ENCODE results near the gene PRPF4. TPM values are rescaled to one million over a fixed set of nuclear protein-coding genes. Genes with fewer than 3 reads are reported as not detected.

The PRPF4 gene
- total RNA-seq, 1 donor from 2014 or later: 11.8 TPM

- Histone ChIP-seq H3K27ac (no peak overlapping the region), H3K4me1 (no peaks in the 10 kb centered on the region), H3K27me3 (no peaks in the 10 kb centered on the region), H3K9me3 (no peaks in the 10 kb centered on the region), H3K36me3 (peaks cover 0 to 6% of the 10 kb centered on the region in 2 donors), H3K4me3 (no peak overlapping the region)
- no peak for DNase-seq (ENCODE audit: extremely low spot score in 2 of 2)
- TF ChIP-seq, protein P1, sequence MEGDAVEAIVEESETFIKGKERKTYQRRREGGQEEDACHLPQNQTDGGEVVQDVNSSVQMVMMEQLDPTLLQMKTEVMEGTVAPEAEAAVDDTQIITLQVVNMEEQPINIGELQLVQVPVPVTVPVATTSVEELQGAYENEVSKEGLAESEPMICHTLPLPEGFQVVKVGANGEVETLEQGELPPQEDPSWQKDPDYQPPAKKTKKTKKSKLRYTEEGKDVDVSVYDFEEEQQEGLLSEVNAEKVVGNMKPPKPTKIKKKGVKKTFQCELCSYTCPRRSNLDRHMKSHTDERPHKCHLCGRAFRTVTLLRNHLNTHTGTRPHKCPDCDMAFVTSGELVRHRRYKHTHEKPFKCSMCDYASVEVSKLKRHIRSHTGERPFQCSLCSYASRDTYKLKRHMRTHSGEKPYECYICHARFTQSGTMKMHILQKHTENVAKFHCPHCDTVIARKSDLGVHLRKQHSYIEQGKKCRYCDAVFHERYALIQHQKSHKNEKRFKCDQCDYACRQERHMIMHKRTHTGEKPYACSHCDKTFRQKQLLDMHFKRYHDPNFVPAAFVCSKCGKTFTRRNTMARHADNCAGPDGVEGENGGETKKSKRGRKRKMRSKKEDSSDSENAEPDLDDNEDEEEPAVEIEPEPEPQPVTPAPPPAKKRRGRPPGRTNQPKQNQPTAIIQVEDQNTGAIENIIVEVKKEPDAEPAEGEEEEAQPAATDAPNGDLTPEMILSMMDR (IDR thresholded peaks at IDR 0.05): no peak
- no peak for TF ChIP-seq POLR2AphosphoS5 (IDR thresholded peaks at IDR 0.05; ENCODE audit: insufficient read depth in 1 of 2, low read depth in 1 of 2)
- no peak for TF ChIP-seq POLR2A (IDR thresholded peaks at IDR 0.05)
- intact Hi-C loops (cut with DNase I): loop anchor here (5.0 kb wide), 1 partner anchor 630 kb away; no protein-coding TSS in a partner anchor
Measured at GRCh38 chr9:113296796-113297558, 21.5 kb downstream of the PRPF4 start.

GRCh38 chr9:113298311-113298710, 22.9 kb downstream of the PRPF4 start:
- TF ChIP-seq POLR2A (IDR thresholded peaks at IDR 0.05): no peak
- TF ChIP-seq POLR2AphosphoS5 (IDR thresholded peaks at IDR 0.05; ENCODE audit: insufficient read depth in 1 of 2, low read depth in 1 of 2): no peak
- TF ChIP-seq, protein P1 (IDR thresholded peaks at IDR 0.05): no peak
- DNase-seq (ENCODE audit: extremely low spot score in 2 of 2): no peak
- Histone ChIP-seq H3K36me3 (no peaks in the 10 kb centered on the region), H3K27me3 (no peaks in the 10 kb centered on the region), H3K27ac (no peak overlapping the region), H3K4me1 (no peaks in the 10 kb centered on the region), H3K9me3 (no peaks in the 10 kb centered on the region), H3K4me3 (no peak overlapping the region)
- intact Hi-C loops (cut with DNase I): loop anchor here (5.0 kb wide), 1 partner anchor 631 kb away; no protein-coding TSS in a partner anchor

- intact Hi-C loops (cut with DNase I): loop anchor here (5.0 kb wide), 1 partner anchor 632 kb away; no protein-coding TSS in a partner anchor
- Histone ChIP-seq H3K27me3 (no peaks in the 10 kb centered on the region), H3K4me1 (no peaks in the 10 kb centered on the region), H3K9me3 (no peaks in the 10 kb centered on the region), H3K4me3 (no peak overlapping the region), H3K36me3 (no peaks in the 10 kb centered on the region), H3K27ac (no peak overlapping the region)
- TF ChIP-seq POLR2AphosphoS5 (IDR thresholded peaks at IDR 0.05; ENCODE audit: insufficient read depth in 1 of 2, low read depth in 1 of 2) (no peak), POLR2A (IDR thresholded peaks at IDR 0.05) (no peak)
- TF ChIP-seq, protein P1 (IDR thresholded peaks at IDR 0.05): no peak
- no peak for DNase-seq (ENCODE audit: extremely low spot score in 2 of 2)
Measured at GRCh38 chr9:113298924-113299770, 23.7 kb downstream of the PRPF4 start.

DNA sequence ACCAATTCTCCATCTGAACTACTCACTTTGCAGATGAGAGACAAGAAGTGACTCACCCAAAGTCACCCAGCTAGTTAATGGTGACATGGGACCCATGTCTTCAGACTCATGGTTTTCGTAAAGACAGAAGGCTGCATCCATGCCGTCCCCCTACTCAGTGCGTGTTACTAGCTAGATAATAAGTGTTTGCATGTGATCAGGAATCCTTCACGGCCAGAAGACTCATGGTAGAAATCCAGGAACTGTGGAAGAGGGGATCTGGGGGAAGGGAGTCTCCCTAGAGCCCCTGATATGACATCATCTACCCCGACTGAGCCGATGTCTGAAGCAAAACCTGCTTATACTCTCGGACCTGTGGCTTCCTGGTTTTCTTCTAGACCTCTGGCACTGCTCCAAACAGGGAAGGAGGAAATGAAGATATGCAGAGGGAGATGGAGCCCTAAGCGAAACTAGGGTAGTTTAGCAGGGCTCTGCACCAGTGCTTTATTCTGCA, 24.4 kb downstream of the PRPF4 start:
- Histone ChIP-seq H3K36me3 (no peaks in the 10 kb centered on the region), H3K4me3 (no peak overlapping the region), H3K27me3 (no peaks in the 10 kb centered on the region), H3K9me3 (no peaks in the 10 kb centered on the region), H3K27ac (no peak overlapping the region), H3K4me1 (no peaks in the 10 kb centered on the region)
- TF ChIP-seq POLR2A (IDR thresholded peaks at IDR 0.05) (no peak), POLR2AphosphoS5 (IDR thresholded peaks at IDR 0.05; ENCODE audit: insufficient read depth in 1 of 2, low read depth in 1 of 2) (no peak)
- TF ChIP-seq, protein P1 (IDR thresholded peaks at IDR 0.05): no peak
- intact Hi-C loops (cut with DNase I): loop anchor here (5.0 kb wide), 1 partner anchor 633 kb away; no protein-coding TSS in a partner anchor
- no peak for DNase-seq (ENCODE audit: extremely low spot score in 2 of 2)

All from vagina (tissue), 2 donors.